ENCODE measurements around the gene UNKL.

The UNKL gene

DNA sequence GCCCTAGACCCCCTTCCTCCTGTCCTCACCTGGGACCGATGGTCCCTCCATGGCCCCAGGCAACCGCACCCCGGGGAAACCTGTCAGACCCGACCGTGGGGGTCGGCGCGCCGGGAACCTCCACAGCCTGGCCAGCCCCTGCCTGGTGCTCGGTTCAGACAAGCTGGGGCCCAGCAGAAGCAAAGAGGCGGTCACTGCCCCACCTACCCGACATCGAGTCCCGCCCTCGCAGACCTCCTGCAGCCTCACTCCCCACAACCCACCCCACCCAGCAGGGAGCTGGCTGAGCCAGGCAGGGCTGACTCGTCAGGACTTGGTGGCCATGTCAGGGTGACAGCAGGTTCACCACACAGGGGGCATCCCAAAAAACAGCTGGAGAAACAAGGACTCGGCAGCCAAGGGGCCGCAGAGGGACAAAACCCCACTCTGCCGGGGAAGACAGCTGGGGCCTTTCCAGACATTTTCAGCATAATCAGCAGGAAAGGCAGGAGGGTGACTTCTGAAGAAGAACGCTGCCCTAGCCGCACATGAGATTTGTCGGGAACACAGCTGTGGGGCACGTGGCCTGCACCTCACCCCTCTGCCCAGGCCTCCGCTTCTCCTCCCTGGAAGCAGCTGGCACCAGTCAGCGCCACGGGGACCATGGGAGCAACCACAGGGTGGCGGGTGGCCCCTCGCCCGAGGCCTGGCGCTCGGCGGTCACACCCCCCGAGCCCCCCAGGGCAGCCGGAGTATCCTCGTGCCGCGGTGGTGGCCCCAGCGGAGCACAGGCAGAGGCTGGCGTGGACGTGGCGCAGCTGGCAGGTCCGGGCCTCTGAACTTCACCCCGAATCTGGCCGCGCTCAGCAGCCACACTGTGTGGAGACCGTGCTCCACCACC, 39.8 kb downstream of the UNKL start:
- DNase-seq: no peak

DNA sequence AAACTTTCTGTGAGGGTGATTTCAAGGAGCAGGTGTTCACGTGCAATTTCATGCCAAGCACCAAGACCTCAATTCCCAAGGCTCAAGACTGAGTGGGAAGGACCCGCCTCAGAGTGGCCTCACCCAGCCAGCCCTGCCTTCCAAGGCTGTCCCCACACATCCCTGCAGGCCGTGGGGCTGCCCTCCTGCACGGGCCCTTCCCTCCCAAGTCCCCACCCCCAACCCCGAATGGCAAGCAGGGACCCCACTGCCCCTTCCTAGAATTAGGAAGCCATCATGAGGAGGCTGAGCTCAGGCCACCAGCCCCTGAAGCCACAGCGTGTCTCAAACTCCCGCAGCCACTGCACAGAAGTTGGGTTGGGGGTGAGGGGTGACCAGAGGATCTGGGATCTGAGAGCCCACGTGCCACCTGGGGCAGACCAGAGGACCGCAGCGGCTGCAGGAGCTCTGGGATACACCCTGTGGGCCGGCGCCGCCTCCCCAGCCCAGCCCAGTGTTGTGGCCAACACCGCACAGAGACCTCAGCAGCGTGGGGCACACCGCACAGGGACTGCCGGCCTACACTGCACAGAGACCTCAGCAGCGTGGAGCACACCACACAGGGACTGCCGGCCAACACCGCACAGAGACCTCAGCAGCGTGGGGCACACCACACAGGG, 42.1 kb downstream of the UNKL start:
- no peak for DNase-seq

DNA sequence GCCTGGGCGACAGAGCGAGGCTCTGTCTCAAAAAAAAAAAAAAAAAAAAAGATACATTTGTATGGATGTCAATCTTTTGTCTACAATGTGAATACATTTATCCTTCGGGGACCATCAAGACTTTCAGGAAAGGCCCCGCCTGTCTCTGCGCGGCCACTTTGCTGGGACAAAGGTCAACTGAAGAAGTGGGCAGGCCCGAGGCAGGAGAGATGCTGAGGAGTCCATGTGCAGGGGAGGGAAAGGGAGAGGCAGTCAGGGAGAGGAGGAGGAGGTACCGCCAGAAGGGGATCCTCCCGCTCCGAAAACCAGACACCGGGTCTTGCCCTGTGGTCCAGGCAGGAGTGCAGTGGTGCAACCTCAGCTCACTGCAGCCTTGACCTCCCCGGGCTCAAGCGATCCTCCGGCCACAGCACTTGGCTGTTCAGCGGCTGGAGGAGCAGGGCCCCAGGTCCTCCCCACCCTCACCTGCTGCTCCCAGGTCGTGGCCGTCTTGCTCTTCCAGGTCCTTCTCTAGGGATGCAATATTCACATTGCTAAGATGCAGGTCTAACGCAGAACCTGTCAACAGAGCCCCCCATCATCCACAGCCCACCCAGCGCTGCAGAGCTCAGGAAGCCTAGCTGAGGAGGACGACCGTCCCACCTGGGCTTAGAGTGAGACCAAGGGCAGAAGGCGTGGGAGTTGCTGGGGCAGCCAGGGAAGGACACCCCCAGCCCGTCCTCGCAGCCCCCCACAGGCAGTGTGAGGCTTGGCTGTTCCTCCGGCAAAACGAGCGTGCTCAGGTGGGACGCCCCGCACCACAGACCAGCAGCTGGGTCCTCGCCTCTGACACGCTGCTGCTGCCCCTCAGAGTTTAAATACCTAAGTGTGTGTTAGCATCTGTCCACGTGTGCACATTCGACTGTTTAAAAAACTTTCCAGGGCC, 43.2 kb downstream of the UNKL start:
- no peak for DNase-seq

DNA sequence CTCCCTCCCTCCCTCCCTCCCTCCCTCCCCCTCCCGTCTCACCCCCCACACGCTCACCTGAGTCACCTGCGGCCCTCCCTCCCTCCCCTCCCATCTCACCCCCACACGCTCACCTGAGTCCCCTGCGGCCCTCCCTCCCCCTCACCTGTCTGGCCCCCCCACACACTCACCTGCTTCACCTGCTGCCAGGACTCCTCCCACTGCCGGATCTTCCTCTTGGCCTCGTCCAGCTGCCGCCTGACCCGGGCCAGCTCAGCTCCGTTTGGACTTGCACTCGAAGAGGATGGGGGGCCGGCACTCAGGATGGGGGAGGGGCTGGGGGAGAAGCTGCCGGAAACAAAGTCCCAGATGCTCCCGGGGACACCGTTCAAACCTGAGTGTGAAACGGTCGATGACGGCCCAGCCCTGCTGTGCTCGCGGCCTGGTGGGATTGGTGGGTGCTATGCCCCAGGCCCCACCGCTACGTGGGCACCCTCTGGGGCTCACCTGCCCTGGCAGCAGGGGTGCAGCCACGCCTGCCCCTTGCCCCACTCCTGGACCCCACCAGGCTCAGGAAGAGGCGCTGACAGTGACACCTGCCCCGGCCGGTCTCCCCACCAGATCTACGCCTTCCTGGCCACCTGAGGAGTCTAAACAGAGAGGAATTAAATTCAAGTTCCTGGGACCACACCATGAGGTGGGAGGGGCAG, 46.9 kb downstream of the UNKL start:
- DNase-seq: no peak

DNA sequence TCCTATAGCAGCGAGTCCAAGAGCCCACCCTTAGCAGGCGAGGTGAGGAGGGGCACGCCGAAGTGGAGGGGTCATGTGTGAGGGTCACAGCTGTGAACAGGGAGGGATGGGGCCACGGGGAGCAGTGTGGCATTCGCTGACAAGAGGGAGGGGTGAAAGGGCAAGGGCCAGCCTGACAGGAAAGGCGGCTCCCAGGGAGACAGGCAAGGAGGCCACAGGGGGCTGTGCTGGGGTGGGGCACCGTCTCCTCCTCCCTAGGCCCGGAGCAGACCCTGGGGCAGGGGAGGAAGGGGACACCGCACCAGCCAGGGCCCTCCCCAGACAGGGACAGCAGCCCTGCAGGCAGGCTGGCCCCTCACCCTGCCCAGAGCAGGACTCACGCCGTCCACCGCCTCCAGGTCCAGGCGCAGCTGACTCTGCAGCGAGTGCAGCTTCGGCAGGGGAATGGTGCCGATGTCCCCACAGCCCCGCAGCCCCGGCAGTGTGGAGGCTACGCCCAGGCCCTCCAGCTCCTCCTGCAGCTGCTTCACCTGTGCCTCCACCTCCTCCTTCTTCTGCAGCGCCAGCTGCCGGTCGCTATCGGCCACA, 47.7 kb downstream of the UNKL start:
- DNase-seq: no peak

DNA sequence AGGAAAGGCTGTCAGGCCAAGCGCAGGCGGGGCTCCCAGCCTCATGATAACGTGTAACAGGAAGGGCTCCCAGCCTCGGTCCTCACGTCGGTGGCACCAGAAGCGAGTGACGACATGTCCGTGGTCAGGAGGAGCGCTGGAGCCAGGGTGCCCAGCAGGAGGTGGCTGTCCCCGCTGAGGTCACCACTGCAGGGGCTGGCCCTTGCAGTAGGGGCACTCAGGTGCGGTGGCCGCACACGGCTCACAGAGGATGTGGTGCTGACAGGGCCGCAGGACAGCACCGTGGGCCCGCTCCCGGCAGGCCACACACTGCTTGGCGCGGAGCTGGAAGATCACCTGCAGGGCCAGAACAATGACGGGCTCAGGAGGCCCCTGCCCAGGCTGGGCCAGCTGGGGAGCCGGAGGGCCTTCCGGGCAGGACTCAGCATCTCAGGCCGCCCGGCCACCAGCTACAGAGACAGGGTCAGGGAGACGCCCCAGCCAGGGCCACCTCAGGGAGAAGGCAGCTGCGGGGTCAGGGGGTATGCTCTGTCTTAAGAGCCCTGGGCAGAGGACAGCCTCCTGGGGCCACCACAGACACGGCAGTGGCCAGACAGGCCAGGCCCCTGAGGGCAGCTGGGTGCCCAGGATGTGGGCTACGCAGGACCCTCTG, 48.3 kb downstream of the UNKL start:
- DNase-seq: no peak

DNA sequence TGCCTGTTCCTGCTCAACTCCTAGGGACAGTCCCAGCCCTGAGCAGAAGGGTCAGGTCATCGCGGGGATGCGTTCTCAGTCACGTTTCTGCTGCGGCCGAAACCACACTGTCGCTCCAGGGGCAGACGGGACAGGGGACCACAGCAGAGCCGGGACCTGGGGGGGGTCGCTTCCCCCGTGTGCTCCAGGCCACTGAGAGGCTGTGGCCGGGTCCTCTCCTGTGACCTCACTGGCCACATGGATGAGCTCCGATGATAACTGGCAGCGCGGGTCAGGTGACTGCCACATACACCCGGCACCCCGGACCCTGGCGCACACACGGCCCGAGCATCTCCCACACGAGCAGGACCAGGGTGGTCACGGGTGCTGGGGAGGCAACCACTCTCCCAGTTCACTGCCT, 50.0 kb downstream of the UNKL start:
- no peak for DNase-seq

DNA sequence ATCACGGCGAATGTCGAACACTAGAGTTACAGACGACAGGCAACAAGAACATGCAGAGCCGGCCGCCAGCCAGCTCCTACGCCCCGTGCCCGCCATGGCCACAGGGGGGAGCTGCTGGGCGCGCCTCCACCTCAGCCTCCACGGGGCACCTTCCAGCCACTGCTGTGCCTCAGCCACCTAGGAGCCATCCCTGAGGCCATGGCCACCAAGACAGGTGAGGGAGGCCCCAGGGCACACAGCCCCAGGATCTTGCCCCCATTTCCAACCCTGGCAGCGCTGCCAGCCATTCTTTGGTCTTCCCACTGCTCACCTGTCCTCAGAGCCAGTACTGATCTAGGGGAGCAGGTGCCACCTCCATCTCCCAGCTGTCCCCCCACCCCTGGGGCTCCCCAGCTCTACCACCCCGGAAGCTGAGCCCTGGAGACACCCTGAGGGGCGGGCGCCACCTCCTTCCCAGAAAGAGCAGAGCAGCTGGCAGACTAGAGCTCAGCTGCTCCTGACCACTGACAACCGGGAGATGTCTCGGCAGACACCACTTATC, 50.9 kb downstream of the UNKL start:
- peak; percentile 34 for DNase-seq

DNA sequence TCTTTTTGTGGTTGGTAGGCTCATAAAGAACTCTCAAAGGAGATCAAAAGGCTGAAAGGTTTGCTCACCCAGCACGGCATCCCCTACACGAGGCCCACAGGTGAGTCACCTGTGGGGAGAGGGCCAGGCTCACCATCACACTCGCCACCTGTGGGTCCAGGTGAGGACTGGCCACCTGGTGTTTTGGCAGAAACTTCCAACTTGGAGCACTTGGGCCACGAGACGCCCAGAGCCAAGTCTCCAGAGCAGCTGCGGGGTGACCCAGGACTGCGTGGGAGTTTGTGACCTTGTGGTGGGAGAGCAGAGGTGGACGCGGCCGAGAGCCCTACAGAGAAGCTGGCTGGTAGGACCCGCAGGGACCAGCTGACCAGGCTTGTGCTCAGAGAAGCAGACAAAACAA, 51.7 kb downstream of the UNKL start:
- DNase-seq: no peak

DNA sequence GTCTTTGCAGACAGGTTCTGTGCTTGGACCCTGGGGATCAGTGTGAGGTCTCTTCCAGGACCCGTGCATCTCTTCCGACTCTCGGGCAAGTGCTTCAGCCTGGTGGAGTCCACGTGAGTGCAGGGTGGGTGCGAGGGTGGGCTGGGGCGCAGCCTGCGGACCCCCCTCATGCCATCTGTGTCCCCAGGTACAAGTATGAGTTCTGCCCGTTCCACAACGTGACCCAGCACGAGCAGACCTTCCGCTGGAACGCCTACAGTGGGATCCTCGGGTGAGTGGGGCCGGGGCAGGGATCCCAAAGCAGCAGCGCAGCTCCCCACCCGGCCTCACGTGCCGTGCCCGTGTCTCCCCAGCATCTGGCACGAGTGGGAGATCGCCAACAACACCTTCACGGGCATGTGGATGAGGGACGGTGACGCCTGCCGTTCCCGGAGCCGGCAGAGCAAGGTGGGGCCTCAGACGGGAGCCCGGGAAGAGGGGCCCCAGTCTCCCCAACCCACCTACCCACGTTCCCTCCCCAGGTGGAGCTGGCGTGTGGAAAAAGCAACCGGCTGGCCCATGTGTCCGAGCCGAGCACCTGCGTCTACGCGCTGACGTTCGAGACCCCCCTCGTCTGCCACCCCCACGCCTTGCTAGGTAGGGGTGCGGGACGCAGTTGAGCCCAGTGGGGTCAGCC, 52.7 kb downstream of the UNKL start:
- DNase-seq: no peak

DNA sequence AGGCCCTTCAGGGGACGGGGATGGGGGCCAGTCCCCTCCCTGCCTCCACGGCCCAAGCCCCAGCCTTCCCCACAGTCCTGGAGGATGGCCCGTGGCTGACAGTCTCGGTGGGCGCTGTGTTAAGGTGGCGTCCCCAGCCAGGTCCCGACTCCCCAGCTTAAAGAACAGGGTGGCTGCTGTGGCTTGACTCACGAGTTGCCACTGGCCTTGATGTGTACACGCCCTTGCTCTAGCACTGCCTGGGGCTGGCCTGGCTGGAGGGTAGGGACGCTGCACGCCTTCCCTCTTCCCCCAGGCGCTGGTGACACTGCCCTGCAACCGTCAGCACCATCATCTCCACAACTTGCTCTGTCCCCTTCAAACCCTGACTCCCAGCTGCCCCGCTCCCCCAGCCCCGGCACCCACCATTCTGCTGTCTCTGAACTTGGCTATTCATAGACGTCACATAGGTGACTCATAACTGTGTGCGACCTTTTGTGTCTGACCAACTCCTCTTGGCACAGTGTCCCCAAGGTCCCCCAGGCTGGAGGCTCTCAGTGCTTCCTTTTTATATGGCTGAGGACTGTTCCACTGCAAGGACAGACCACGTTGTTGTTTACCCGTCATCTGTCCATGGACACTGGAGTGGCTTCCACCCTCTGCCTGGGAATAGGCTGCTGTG, 56.5 kb downstream of the UNKL start:
- DNase-seq: no peak

DNA sequence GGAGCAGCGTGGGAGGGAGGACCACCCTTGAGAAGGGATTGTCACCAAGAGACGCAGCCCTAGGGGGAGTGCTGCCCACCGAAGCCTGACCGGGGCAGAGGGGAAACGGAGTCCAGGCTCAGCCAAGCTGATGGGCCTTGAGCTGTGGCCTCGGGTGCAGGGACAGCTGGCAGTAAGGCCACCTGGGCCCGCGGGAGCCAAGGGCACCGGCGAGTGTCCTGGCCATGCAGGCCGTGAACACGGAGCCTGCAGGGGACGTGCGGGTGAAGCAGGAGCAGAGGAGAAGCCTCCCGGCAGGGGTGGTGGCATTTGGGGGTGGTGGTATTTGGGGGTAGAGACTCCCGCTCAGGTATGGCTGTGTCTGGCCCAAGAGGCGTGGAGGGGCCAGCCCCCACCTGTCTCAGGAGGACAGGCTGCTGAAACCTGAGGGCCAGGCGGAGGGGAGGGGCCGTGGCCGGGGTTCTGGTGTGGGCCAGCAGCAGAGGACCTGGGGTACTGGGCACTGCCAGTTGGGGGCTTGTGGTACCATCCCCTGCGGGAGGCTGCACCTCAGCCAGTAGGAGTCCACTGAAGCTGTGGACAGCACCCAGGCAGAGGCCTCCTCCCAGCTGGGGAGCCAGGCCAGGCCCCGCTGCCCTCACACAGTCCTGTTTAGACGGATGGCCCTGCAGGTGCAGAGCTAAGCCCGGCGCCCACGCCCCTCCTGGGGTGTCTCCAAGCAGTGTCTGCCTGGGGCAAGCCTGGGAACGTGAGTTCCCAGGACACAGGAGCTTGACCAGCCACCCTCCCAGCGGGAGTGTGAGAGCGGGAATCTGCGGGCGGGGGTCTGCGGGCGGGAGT, 58.2 kb downstream of the UNKL start:
- DNase-seq: no peak

DNA sequence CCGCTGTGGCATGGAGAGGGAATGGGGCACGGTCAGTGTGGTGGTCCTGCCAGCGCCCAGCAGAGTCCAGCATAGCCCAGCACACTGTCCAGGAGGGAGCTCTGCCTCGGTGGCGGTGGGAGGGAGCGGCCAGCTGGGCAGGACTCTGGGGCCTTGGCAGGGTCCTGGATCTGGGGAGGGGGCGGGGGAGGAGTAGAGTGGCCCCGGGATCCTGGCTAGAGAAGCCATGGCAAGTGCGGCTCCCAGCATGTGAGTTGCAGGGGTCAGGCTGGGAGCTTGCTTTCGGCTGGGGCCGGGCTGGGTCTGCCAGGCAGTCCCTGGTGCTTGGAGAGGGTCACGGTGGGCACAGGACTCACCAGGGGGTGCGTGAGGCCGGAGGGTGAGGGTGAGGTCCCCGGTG, 58.9 kb downstream of the UNKL start:
- DNase-seq: no peak

DNA sequence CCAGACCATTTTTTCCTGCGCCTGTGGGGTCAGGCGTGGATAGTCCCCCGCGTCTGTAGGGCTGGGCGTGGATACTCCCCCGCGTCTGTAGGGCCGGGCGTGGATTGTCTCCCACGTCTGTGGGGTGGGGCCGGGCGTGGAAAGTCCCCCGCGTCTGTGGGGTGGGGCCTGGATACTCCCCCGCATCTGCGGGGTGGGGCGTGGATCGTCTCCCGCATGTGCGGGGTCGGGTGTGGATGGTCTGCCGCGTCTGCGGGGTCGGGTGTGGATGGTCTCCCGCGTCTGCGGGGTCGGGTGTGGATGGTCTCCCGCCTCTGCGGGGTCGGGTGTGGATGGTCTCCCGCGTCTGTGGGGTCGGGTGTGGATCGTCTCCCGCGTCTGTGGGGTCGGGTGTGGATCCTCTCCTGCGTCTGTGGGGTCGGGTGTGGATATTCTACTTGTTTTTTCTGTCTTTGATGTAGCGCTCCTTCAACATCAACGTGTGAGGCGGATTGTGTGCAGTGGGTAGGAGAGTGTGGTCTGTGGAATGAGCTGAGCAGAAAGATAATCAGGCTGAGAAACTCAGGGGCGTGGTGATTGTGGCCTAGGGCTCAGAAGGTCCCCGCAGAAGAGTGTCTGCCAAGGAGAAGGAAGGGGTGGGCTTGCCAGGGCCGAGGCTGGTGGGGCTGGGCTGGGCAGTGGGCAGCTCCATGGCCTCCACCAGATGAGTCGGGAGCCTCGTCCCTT, 59.5 kb downstream of the UNKL start:
- no peak for DNase-seq

DNA sequence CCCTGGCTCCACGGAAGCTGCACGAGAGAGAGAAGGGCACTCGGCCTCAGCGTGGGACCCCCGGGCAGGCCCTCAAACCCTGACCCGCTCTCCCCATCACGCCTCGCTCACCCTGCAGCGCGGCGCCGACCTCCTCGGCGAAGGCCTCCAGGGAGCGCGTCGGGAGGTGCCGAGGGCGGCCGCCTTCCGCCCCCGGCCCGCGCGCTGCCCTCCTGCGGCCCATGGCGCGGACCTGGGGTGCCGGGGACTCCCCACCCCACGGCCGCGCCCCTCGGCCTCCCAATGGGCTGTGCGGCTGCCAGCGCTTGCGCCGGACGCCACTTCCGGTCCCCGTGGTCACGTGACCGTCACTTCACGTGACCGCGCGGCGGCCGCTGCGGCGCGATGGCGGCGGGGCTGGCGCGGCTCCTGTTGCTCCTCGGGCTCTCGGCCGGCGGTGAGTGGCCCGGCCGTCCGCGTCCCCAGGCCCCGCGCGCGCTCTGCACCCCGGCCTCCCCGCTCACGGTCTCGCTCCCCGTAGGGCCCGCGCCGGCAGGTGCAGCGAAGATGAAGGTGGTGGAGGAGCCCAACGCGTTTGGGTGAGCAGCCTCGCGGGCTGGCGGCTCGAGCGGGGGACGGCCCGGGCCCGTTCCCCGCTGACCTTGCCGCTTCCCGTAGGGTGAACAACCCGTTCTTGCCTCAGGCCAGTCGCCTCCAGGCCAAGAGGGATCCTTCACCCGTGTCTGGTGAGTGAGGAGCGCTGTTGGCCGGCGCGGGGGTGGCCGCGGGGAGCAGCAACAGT, 62.7 kb downstream of the UNKL start, which contains the start of the genes GNPTG and TSR3:
Gene GNPTG, plus strand, starts transcription at position 350 of the 781 bp plus-strand sequence. Its CDS starts 35 bp downstream, at position 385.
Gene TSR3, minus strand, starts transcription at position 297 of the 781 bp plus-strand sequence. Its CDS starts 74 bp downstream, at position 223.
- peak; percentile 72 for DNase-seq

DNA sequence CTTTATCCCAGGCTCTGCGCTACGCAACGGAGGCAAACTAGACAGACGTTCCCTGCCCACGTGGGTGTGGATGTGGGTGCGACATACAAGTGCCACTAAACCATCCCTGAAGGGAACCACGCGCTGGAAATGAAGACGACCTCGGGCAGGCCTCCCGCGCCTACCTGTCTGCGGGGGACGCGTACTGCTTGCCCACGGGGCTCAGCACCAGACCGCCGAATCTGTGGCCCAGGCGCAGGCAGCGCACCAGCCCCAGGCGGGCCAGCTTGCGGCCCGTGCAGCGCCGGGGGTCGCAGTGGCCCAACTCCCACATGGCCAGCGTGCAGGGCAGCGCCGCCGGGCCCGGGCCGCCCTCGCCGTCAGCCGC, 63.3 kb downstream of the UNKL start:
- no peak for DNase-seq

DNA sequence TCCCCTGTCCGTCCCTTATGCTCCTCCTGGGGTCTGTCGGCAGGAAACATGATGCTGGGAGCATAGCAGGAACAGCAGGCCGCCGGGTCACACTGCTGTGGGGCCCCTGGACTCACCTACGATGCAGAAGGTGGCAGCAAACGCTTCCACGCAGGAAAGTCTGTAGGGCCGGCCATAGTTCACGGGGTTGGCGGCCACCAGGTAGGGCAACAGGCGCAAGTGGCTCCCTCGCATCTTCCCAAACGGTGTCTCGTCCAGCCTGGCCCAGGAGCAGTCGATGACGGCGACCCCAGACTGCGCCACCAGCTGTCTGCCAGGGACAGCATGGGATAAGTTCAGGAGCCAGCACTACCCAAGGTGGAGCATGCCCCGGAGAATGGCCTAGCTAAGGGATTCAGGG, 63.8 kb downstream of the UNKL start:
- no peak for DNase-seq

DNA sequence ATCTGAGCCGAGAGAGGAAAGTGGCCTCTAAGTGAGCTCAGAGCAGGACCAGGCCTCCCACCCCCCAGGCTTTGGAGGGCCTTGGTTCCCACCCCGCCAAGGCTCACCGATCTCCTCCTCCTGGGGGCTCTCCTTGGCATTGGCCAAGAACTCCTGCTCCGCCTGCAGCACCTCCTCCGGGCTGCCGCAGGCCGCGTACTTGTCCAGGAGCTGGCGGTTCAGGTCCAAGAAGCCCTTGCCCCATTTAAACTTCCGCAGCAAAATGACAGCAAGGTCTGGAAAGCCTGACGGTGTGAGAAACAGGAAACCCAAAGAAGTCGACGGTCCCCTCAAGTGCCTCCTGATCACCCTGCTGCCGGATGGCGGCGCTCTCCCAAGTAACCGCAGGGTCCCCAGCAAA, 64.6 kb downstream of the UNKL start:
- no peak for DNase-seq
